Endothelial cell of umbilical vein (primary cell): Measurements from ENCODE around the gene PUM2. TPM values are rescaled to one million over a fixed set of nuclear protein-coding genes. Genes with fewer than 3 reads are reported as not detected.

ENCODE experiments used
- BruUV-seq: library from RNA; stranded (reverse); fragments of 400-500 nt; replicated peaks from 2 replicates; lab custom pipeline; 2021; lab: Mats Ljungman, UMichigan
- CTCF ChIA-PET: fragments of 300-600, 350-600 bp; sonication (Branson Sonifier 250); formaldehyde crosslinking; loops from one replicate; lab custom pipeline; 2021; ENCODE audit warnings: antibody characterized with exemption, inconsistent platforms; lab: Charles Lee
- POLR2A ChIA-PET: fragments of 300-600, 350-600 bp; sonication (Branson Sonifier 250); formaldehyde crosslinking; loops from one replicate; lab custom pipeline; 2021; ENCODE audit warnings: antibody characterized with exemption, inconsistent platforms; lab: Charles Lee
- DNase-seq: peaks from one replicate; pipeline ENCODE4 v3.0.0-alpha.2; 2011; ENCODE audit warnings: low read depth, low spot score
- FAIRE-seq: peaks from 2 replicates; lab custom pipeline; 2011; peaks lifted over from hg19 to GRCh38; lab: Jason Lieb, UNC
- H2AFZ ChIP-seq: 2 replicates; pipeline ENCODE4 v1.6.0; 2012; ENCODE audit warnings: low read depth, low read length, control low read depth, inconsistent platforms
- H3K27ac ChIP-seq: 2 replicates; pipeline ENCODE4 v1.5.1; 2011; ENCODE audit warnings: low read depth, mild to moderate bottlenecking, control low read depth, low read length, moderate library complexity; ENCODE audit not compliant: insufficient read depth
- H3K27me3 ChIP-seq, 2 experiments: 2 replicates each; pipeline versions ENCODE4 v1.6.0 to v1.6.1; 2011; ENCODE audit warnings: low read length in 2 of 2, mixed read lengths in 1 of 2; ENCODE audit not compliant: control insufficient read depth in 2 of 2, insufficient read depth in 2 of 2
- H3K36me3 ChIP-seq, 2 experiments: 2 replicates in 1 of 2; 3 replicates in 1 of 2; pipeline ENCODE4 v1.5.1; 2011; ENCODE audit warnings: low read length in 2 of 2, mild to moderate bottlenecking in 1 of 2, moderate library complexity in 1 of 2; ENCODE audit not compliant: control insufficient read depth in 2 of 2, insufficient read depth in 2 of 2; ENCODE audit errors: extremely low read depth in 1 of 2
- H3K4me1 ChIP-seq: 3 replicates; pipeline ENCODE4 v1.5.1; 2011; ENCODE audit warnings: mild to moderate bottlenecking, low read length; ENCODE audit not compliant: control insufficient read depth, insufficient read depth; ENCODE audit errors: extremely low read depth
- H3K4me2 ChIP-seq: 2 replicates; pipeline ENCODE4 v1.6.1; 2011; ENCODE audit warnings: low read length, control low read depth, mixed read lengths; ENCODE audit not compliant: insufficient read depth
- H3K4me3 ChIP-seq, 3 experiments: fragments of 200-600 bp in 1 of 3; sonication (generic), shearing (Covaris generic) in 1 of 3; replicated peaks in 1 of 3; 2 replicates each; pipeline ENCODE4 v1.5.1; 2011 to 2016; ENCODE audit warnings: control low read depth in 3 of 3, low read length in 3 of 3, mild to moderate bottlenecking in 2 of 3, inconsistent platforms in 1 of 3, low read depth in 1 of 3, moderate library complexity in 1 of 3; ENCODE audit not compliant: insufficient read depth in 1 of 3
- H3K79me2 ChIP-seq: 2 replicates; pipeline ENCODE4 v1.6.0; 2012; ENCODE audit warnings: low read length, inconsistent platforms; ENCODE audit not compliant: control insufficient read depth, insufficient read depth
- H3K9ac ChIP-seq: replicated peaks from 2 replicates; pipeline ENCODE3; 2011; ENCODE audit warnings: low read length, control low read depth; ENCODE audit not compliant: insufficient read depth; ENCODE audit errors: extremely low read depth
- H3K9me1 ChIP-seq: replicated peaks from 3 replicates; pipeline ENCODE4 v1.6.0; 2011; ENCODE audit warnings: mild to moderate bottlenecking, low read length; ENCODE audit not compliant: control insufficient read depth, insufficient read depth; ENCODE audit errors: extremely low read depth
- H3K9me3 ChIP-seq: replicated peaks from 2 replicates; pipeline ENCODE4 v1.5.1; 2012; ENCODE audit warnings: low read length, inconsistent platforms; ENCODE audit not compliant: control insufficient read depth, insufficient read depth
- H4K20me1 ChIP-seq: replicated peaks from 2 replicates; pipeline ENCODE3; 2011; ENCODE audit warnings: mild to moderate bottlenecking, low read length; ENCODE audit not compliant: control insufficient read depth, insufficient read depth; ENCODE audit errors: extremely low read depth
- CTCF ChIP-seq, 2 donors: IDR thresholded peaks; 1 replicate in 1 of 2; 2 replicates in 1 of 2; pipeline ENCODE4 v1.5.1; 2011; ENCODE audit warnings: low read length in 2 of 2, mild to moderate bottlenecking in 2 of 2, moderate library complexity in 2 of 2, control low read depth in 1 of 2, inconsistent platforms in 1 of 2, low read depth in 1 of 2; ENCODE audit not compliant: insufficient read depth in 1 of 2; ENCODE audit errors: extremely low read depth in 1 of 2
- EZH2 ChIP-seq: IDR thresholded peaks from 2 replicates; pipeline ENCODE4 v1.6.1; 2012; ENCODE audit warnings: borderline replicate concordance, low read depth, mild to moderate bottlenecking, moderate library complexity, low read length, inconsistent platforms; ENCODE audit not compliant: severe bottlenecking
- FOS ChIP-seq: IDR thresholded peaks from 2 replicates; pipeline ENCODE4 v1.6.1; 2011; ENCODE audit warnings: mild to moderate bottlenecking, low read length, moderate library complexity, borderline replicate concordance; ENCODE audit not compliant: insufficient read depth
- GATA2 ChIP-seq: IDR thresholded peaks from 2 replicates; pipeline ENCODE4 v1.7.0; 2011; ENCODE audit warnings: low read depth, mild to moderate bottlenecking, moderate library complexity, mixed read lengths, low read length; ENCODE audit not compliant: insufficient read length, insufficient read depth
- JUN ChIP-seq: IDR thresholded peaks from 2 replicates; pipeline ENCODE4 v1.6.1; 2011; ENCODE audit warnings: borderline replicate concordance, low read depth; ENCODE audit not compliant: insufficient read length, insufficient read depth
- MAX ChIP-seq: IDR thresholded peaks from 2 replicates; pipeline ENCODE4 v1.6.1; 2011; ENCODE audit not compliant: insufficient read depth, insufficient read length
- MYC ChIP-seq: IDR thresholded peaks from one replicate; pipeline ENCODE4 v1.6.1; 2011; ENCODE audit warnings: mild to moderate bottlenecking, low read depth, low read length
- POLR2A ChIP-seq: IDR thresholded peaks from 2 replicates; pipeline ENCODE4 v1.6.1; 2012; ENCODE audit warnings: low read depth, mild to moderate bottlenecking, control low read depth, low read length
- POLR2AphosphoS5 ChIP-seq: IDR thresholded peaks from 2 replicates; pipeline ENCODE4 v1.6.1; 2012; ENCODE audit warnings: low read depth, mild to moderate bottlenecking, control low read depth, low read length, moderate library complexity; ENCODE audit not compliant: insufficient read depth
- dilution Hi-C: fragments of 300-500 bp; cut with MboI; formaldehyde crosslinking; loops from one replicate; pipeline ENCODE4 v1.15.0; 2019; ENCODE audit warnings: low sequenced_read_pairs; ENCODE audit not compliant: extremely low pct_ligation_motif_present
- intact Hi-C: fragments of 100-400 bp; cut with micrococcal nuclease; formaldehyde crosslinking; loops from one replicate; pipeline ENCODE4 v1.10.0; 2022
- polyA plus RNA-seq, 4 experiments: library from polyadenylated mRNA; depleted of rRNA in 3 of 4; stranded (reverse) in 3 of 4; unstranded in 1 of 4; fragments of >200 nt; gene quantifications; 2 replicates each; pipeline versions ENCODE4 v1.2.1 to v1.2.3, GENCODE V29; 2011 to 2012; ENCODE audit warnings: missing spikeins in 1 of 4
- total RNA-seq: library from RNA; stranded (reverse); gene quantifications from 2 replicates; pipeline ENCODE4 v1.2.3, GENCODE V29; 2021

PUM2 gene
- total and polyA plus RNA-seq, 2 donors (not counting 3 experiments of a cell fraction or from before 2014, with no cell fraction given), result 32.9 to 83.7 TPM

- Histone ChIP-seq H3K4me3 (no peak overlapping the region), H3K79me2 (no peaks in the 10 kb centered on the region), H3K27me3 (no peaks in the 10 kb centered on the region), H2AFZ (no peak overlapping the region), H3K4me2 (no peak overlapping the region), H3K9me3 (no peaks in the 10 kb centered on the region), H4K20me1 (no peaks in the 10 kb centered on the region), H3K9ac (no peak overlapping the region), H3K27ac (no peak overlapping the region), H3K9me1 (no peaks in the 10 kb centered on the region), H3K4me1 (no peaks in the 10 kb centered on the region), H3K36me3 (no peaks in the 10 kb centered on the region)
- POLR2A ChIA-PET, result no interaction called here
- dilution Hi-C loops (no loop called here), intact Hi-C loops (no loop called here)
- DNase-seq (no peak), FAIRE-seq (no peak)
- no TSS peak for BruUV-seq
- TF ChIP-seq POLR2A (no peak), JUN (no peak), EZH2 (no peak), MAX (no peak), CTCF (IDR thresholded peaks at IDR 0.05; ENCODE audit: extremely low read depth in 1 of 2, insufficient read depth in 1 of 2, low read depth in 1 of 2, low read length in 2 of 2) (no peak), POLR2AphosphoS5 (no peak), GATA2 (no peak), FOS (no peak), MYC (no peak)
- CTCF ChIA-PET, result interaction anchor here (1.0 to 4.8 kb wide), 5 partner anchors 9 to 250 kb away, joined by 3 to 26 read pairs (median 4); no protein-coding TSS in a partner anchor
Observed at GRCh38 chr2:20205915-20206524, 144.6 kb downstream of the PUM2 start.
